PC-9 (cell line): ENCODE measurements around the gene GNE. TPM values are rescaled to one million over a fixed set of nuclear protein-coding genes. Genes with fewer than 3 reads are reported as not detected.

ENCODE experiments used
- BruUV-seq: library from RNA; stranded (reverse); fragments of 400-500 nt; replicated peaks from 2 replicates; lab custom pipeline; 2021; lab: Mats Ljungman, UMichigan
- CTCF ChIA-PET: fragments of 300-600 bp; sonication (Branson Sonifier 250); formaldehyde crosslinking; loops from one replicate; lab custom pipeline; 2022; ENCODE audit warnings: antibody characterized with exemption; lab: Charles Lee
- POLR2A ChIA-PET: fragments of 300-600 bp; sonication (Branson Sonifier 250); formaldehyde crosslinking; loops from one replicate; lab custom pipeline; 2022; ENCODE audit warnings: antibody characterized with exemption; ENCODE audit not compliant: unreplicated experiment; lab: Charles Lee
- DNase-seq, 2 experiments: peaks; one replicate each; pipeline versions ENCODE4 v3.0.0 to v3.0.0-alpha.2; 2015 to 2022; ENCODE audit warnings: mixed read lengths in 1 of 2
- H2AFZ ChIP-seq: fragments of 200-600 bp; sonication (generic); 2 replicates; pipeline ENCODE4 v1.8.1; 2017; ENCODE audit warnings: antibody characterized with exemption
- H3F3A ChIP-seq: fragments of 200-600 bp; sonication (generic); 2 replicates; pipeline ENCODE4 v1.8.1; 2017; ENCODE audit warnings: antibody characterized with exemption, mild to moderate bottlenecking, low read depth; ENCODE audit not compliant: insufficient read depth
- H3K27ac ChIP-seq: fragments of 200-600 bp; sonication (generic); 2 replicates; pipeline ENCODE4 v1.6.1; 2016; ENCODE audit warnings: mixed run types
- H3K27me3 ChIP-seq: fragments of 200-600 bp; sonication (generic); 2 replicates; pipeline ENCODE4 v1.6.1; 2016; ENCODE audit warnings: low read depth, mixed run types; ENCODE audit not compliant: insufficient read depth
- H3K36me3 ChIP-seq: fragments of 200-600 bp; sonication (generic); 2 replicates; pipeline ENCODE4 v1.6.1; 2016; ENCODE audit warnings: low read depth, mixed run types
- H3K4me1 ChIP-seq: fragments of 200-600 bp; sonication (generic); replicated peaks from 2 replicates; pipeline ENCODE4 v1.6.1; 2016; ENCODE audit warnings: mixed run types; ENCODE audit not compliant: insufficient read depth
- H3K4me2 ChIP-seq: fragments of 200-600 bp; sonication (generic); 2 replicates; pipeline ENCODE4 v1.6.1; 2017; ENCODE audit warnings: mixed run types
- H3K4me3 ChIP-seq: fragments of 200-600 bp; sonication (generic); 2 replicates; pipeline ENCODE4 v1.6.1; 2016; ENCODE audit warnings: mixed run types
- H3K79me2 ChIP-seq: fragments of 200-600 bp; sonication (generic); 2 replicates; pipeline ENCODE4 v1.6.1; 2017; ENCODE audit warnings: low read depth, mixed run types
- H3K9me2 ChIP-seq: fragments of 200-600 bp; sonication (generic); 2 replicates; pipeline ENCODE4 v1.8.1; 2017; ENCODE audit warnings: mild to moderate bottlenecking; ENCODE audit not compliant: insufficient read depth
- H3K9me3 ChIP-seq: fragments of 200-600 bp; sonication (generic); 2 replicates; pipeline ENCODE4 v1.8.1; 2016; ENCODE audit warnings: low read depth; ENCODE audit not compliant: insufficient read depth
- H4K20me1 ChIP-seq: fragments of 200-600 bp; sonication (generic); 2 replicates; pipeline ENCODE4 v1.8.1; 2017; ENCODE audit not compliant: insufficient read depth
- CTCF ChIP-seq: fragments of 200-600 bp; sonication (generic); conservative IDR thresholded peaks from 2 replicates; pipeline ENCODE4 v1.6.1; 2017; ENCODE audit warnings: mixed run types, antibody characterized with exemption, mild to moderate bottlenecking, moderate library complexity
- EZH2 ChIP-seq: fragments of 200-600 bp; sonication (generic); IDR thresholded peaks from 2 replicates; pipeline ENCODE4 v1.8.0; 2017; ENCODE audit warnings: antibody characterized with exemption, low read depth
- intact Hi-C: fragments of 100-400 bp; cut with micrococcal nuclease; formaldehyde crosslinking; loops from one replicate; pipeline ENCODE4 v1.10.0; 2022; ENCODE audit not compliant: unreplicated experiment
- total RNA-seq: library from RNA; stranded (reverse); gene quantifications from 2 replicates; pipeline ENCODE4 v1.2.3, GENCODE V29; 2021

The GNE gene
- total RNA-seq, 1 experiment from 2014 or later = 23.2 TPM

DNA sequence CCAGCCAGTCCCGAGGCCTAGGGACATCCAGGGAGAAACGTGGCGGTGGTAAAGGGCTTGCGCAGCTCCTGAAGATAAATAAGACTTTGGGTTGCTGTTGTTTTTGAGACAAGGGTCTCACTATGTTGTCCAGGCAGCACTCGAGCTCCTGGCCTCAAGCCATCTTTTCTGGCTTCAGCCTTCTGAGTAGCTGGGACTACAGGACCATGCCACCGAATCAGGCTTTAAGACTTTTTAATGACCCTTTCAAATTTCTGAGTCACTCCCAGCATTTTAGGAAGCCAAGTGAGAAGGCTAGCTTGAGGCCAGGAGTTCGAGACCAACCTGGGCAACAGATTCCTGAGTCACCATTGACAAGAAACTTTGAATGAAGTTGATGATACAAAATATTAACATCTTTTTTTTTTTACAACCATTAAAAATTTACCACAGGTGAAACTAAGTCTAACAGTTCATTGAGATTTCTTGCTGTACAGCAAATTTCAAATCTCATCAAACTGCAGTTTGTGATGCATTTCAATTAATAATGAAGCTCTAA is 817 bp upstream of the GNE start:
- no peak for DNase-seq
- no peak overlapping the region for H3K27ac ChIP-seq
- no peaks in the 10 kb centered on the region for H3K9me2 ChIP-seq
- BruUV-seq = no TSS peak
- no peak overlapping the region for H3K4me2 ChIP-seq
- intact Hi-C loops = no loop called here
- no peaks in the 10 kb centered on the region for H3K36me3 ChIP-seq
- H3K9me3 ChIP-seq = no peaks in the 10 kb centered on the region
- peaks cover 3% of the 10 kb centered on the region; the same call in 1 of the 2 replicates for H4K20me1 ChIP-seq
- H2AFZ ChIP-seq = no peak overlapping the region
- TF ChIP-seq CTCF = no peak
- no peak for TF ChIP-seq EZH2
- H3K4me1 ChIP-seq = no peaks in the 10 kb centered on the region
- CTCF ChIA-PET = no interaction called here
- POLR2A ChIA-PET = interaction anchor here (0.6 to 0.9 kb wide), 4 partner anchors 38 to 69 kb away, joined by 3 to 7 read pairs (median 4); no protein-coding TSS in a partner anchor
- no peaks in the 10 kb centered on the region for H3K27me3 ChIP-seq
- peaks cover 8% of the 10 kb centered on the region; the same call in 1 of the 2 replicates for H3F3A ChIP-seq
- H3K4me3 ChIP-seq = no peak overlapping the region
- H3K79me2 ChIP-seq = peaks cover 63% of the 10 kb centered on the region

DNA sequence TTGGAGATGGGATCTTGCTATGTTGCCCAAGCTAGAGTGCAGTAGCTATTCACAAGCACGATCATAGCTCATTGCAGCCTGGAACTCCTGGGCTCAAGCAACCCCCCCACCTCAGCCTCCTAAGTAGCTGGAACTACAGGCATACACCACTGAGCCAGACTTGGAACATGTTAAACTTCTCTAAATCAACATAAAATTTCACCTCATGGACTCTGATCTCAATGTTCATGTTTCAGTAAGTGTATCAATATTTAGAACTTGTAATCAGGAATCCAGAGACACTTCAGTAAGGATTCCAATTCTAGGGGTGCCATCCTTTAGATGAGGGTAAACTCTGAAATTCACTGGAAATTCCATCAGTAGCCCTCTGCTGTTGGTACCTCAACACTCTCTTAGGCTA is 6.8 kb downstream of the GNE start:
- Histone ChIP-seq H3K27ac (no peak overlapping the region), H3K9me2 (no peaks in the 10 kb centered on the region), H2AFZ (no peak overlapping the region), H4K20me1 (peaks cover 8% of the 10 kb centered on the region; the same call in 1 of the 2 replicates), H3F3A (no peaks in the 10 kb centered on the region), H3K9me3 (no peaks in the 10 kb centered on the region), H3K79me2 (peaks cover 64% of the 10 kb centered on the region), H3K4me2 (no peak overlapping the region), H3K36me3 (peaks cover 18% of the 10 kb centered on the region; the same call in 1 of the 2 replicates), H3K27me3 (no peaks in the 10 kb centered on the region), H3K4me3 (no peak overlapping the region), H3K4me1 (0 out of 2 replicates have a peak, but pooled peaks cover 6% of the 10 kb centered on the region)
- intact Hi-C loops = no loop called here
- no peak for TF ChIP-seq EZH2
- TF ChIP-seq CTCF = no peak
- DNase-seq = no peak
- BruUV-seq = no TSS peak
- CTCF ChIA-PET = no interaction called here
- POLR2A ChIA-PET = no interaction called here

- Histone ChIP-seq H3K27me3 (no peaks in the 10 kb centered on the region), H3K4me2 (no peak overlapping the region), H3K4me3 (no peak overlapping the region), H2AFZ (no peak overlapping the region), H3K9me2 (no peaks in the 10 kb centered on the region), H4K20me1 (peaks cover 4% of the 10 kb centered on the region; the same call in 1 of the 2 replicates), H3F3A (no peaks in the 10 kb centered on the region), H3K36me3 (peaks cover 22% of the 10 kb centered on the region), H3K27ac (no peak overlapping the region), H3K4me1 (0 out of 2 replicates have a peak, but pooled peaks cover 6% of the 10 kb centered on the region), H3K9me3 (no peaks in the 10 kb centered on the region), H3K79me2 (peaks cover 61% of the 10 kb centered on the region)
- intact Hi-C loops = no loop called here
- BruUV-seq = no TSS peak
- DNase-seq = peak in 1 of 2 experiments; percentile 38
- ChIA-PET CTCF (no interaction called here), POLR2A (interaction anchor here (0.7 kb wide), 1 partner anchor 71 kb away, joined by 3 read pairs; no protein-coding TSS in a partner anchor)
- no peak for TF ChIP-seq EZH2
- TF ChIP-seq CTCF = no peak
These were observed 8.2 kb downstream of the GNE start for GRCh38 chr9:36250079-36250478.
